SJCRH30 (cell line): ENCODE data around the gene CLCN3. TPM values are rescaled to one million over a fixed set of nuclear protein-coding genes. Genes with fewer than 3 reads are reported as not detected.
"Not testable (repeated sequence)": the region's sequence is repeated elsewhere in the genome, so short reads cannot be mapped to it uniquely, and the experiment has no call there.

Experiments used
- DNase-seq, 2 experiments: peaks; one replicate each; pipeline ENCODE4 v3.0.0-alpha.2; 2015 to 2020
- H3K27ac ChIP-seq: fragments of 250-450 bp; sonication (Bioruptor Pico); 2 replicates; pipeline ENCODE4 v1.5.1; 2020; ENCODE audit warnings: mild to moderate bottlenecking, moderate library complexity
- H3K27me3 ChIP-seq: fragments of 250-450 bp; sonication (Bioruptor Pico); 2 replicates; pipeline ENCODE4 v1.5.1; 2020; ENCODE audit warnings: mild to moderate bottlenecking, moderate library complexity
- H3K36me3 ChIP-seq: fragments of 250-450 bp; sonication (Bioruptor Pico); 2 replicates; pipeline ENCODE4 v1.5.1; 2020; ENCODE audit warnings: mild to moderate bottlenecking, moderate library complexity
- H3K4me1 ChIP-seq: fragments of 250-450 bp; sonication (Bioruptor Pico); 2 replicates; pipeline ENCODE4 v1.5.1; 2020; ENCODE audit warnings: mild to moderate bottlenecking, moderate library complexity
- H3K4me3 ChIP-seq: fragments of 250-450 bp; sonication (Bioruptor Pico); 2 replicates; pipeline ENCODE4 v1.5.1; 2020; ENCODE audit warnings: mild to moderate bottlenecking, moderate library complexity
- H3K9me3 ChIP-seq: fragments of 250-450 bp; sonication (Bioruptor Pico); replicated peaks from 2 replicates; pipeline ENCODE4 v1.5.1; 2020; ENCODE audit warnings: mild to moderate bottlenecking, moderate library complexity
- total RNA-seq: library from RNA; depleted of rRNA; stranded (reverse); fragments of >200 nt; shearing (Covaris generic); gene quantifications from 2 replicates; pipeline ENCODE4 v1.2.3, GENCODE V29; 2014; rRNA removed

Gene CLCN3
- 24.9 and 27.1 TPM in 2 replicates for total RNA-seq

DNA sequence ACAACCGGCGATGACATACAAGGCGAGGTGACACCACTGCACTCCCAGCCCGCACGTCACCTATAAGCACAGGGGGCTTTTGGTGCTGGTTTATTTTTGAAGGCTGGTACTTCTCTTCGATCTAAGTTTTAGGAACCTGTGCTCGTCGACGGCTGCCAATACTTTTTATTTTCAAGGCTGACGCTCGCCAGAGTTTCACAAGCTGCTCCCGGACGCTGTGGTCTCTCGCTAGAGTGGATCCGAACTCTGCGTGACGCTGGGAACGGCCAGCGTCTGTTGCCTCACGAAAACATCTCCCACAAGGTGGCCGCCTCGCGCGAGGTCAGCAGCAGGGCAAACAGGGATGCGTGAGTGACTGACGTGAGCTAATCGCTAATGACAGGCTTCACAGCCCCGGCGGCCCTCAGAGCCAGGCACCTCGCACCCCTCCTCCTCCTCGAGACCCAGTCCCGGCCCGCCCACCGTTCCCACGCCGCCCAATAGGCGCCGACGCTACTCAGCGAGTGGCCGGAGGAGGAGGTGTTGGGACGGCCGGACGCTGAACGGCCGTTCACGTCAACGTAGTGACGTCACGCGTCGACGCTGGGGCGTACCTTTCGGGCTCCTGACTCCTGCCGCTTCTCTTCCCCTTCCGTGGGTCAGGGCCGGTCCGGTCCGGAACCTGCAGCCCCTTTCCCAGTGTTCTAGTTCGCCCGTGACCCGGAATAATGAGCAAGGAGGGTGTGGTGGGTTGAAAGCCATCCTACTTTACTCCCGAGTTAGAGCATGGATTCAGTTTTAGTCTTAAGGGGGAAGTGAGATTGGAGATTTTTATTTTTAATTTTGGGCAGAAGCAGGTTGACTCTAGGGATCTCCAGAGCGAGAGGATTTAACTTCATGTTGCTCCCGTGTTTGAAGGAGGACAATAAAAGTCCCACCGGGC is at the start of gene CLCN3:
Gene CLCN3, plus strand, starts transcription at position 621 of the 922 bp plus-strand sequence. CDS start 15,351 bp downstream, outside the sequence.
- Histone ChIP-seq H3K27ac (peak within 1 kb of the TSS; percentile 54), H3K4me1 (no peaks in the 10 kb centered on the region), H3K36me3 (no peaks in the 10 kb centered on the region), H3K9me3 (no peaks in the 10 kb centered on the region), H3K27me3 (no peaks in the 10 kb centered on the region), H3K4me3 (peak within 1 kb of the TSS; percentile 83)
- peak; percentile 91 to 93 for DNase-seq

DNA sequence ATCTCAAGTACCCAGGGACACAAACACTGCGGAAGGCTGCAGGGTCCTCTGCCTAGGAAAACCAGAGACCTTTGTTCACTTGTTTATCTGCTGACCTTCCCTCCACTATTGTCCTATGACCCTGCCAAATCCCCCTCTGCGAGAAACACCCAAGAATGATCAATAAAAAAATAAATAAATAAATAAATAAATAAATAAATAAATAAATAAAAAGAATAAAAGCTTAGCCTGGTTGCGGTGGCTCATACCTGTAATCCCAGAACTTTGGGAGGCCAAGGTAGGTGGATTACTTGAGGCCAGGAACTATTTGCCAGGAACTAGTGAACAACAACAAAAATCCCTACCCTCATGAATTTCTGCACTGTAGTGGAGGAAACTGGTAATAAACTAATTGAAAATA is 49.4 kb upstream of the CLCN3 start:
- not testable (repeated sequence) for H3K36me3 ChIP-seq, H3K4me3 ChIP-seq, H3K27ac ChIP-seq, H3K27me3 ChIP-seq, H3K4me1 ChIP-seq, H3K9me3 ChIP-seq, DNase-seq

DNA sequence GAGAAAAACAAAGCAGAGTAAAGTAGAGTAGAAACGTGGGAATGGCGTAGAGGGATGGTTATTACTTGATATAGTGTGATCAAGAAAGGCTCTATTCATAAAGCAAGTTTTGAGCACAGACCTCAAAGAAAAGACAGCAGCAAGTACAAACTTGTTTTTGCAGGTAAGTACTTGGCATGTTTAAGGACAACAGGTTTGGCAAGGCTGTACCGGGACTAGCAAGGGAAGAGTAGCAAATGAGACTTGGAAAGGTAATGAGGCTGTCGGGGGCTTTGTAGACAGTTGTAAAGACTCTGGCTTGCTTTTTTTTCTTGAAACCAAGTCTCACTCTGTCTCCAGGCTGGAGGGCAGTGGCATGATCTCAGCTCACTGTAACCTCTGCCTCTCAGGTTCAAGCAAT is 48.9 kb upstream of the CLCN3 start:
- Histone ChIP-seq H3K27ac (no peak overlapping the region), H3K36me3 (peaks cover 5% of the 10 kb centered on the region; the same call in 1 of the 2 replicates), H3K4me3 (no peak overlapping the region), H3K27me3 (no peaks in the 10 kb centered on the region), H3K9me3 (no peaks in the 10 kb centered on the region), H3K4me1 (0 out of 2 replicates have a peak, but pooled peaks cover 6% of the 10 kb centered on the region)
- no peak for DNase-seq

DNA sequence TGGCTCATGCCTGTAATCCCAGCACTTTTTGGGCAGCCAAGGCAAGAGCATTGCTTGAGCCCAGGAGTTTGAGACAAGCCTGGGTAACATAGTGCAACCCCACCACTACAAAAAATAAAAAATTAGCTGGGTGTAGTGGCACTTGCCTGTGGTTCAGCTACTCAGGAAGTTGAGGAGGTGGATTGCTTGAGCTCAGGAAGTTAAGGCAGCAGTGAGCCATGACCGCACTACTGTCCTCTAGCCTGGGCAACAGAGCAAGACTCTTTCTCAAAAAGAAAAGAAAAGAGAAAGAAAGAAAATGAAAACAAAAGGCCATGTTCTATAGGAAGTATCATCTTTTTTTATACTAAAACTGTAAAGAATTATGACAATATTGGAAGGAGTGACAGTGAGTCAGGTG is 46.5 kb upstream of the CLCN3 start:
- H3K4me1 ChIP-seq, result 0 out of 2 replicates have a peak, but pooled peaks cover 6% of the 10 kb centered on the region
- no peak overlapping the region for H3K27ac ChIP-seq
- no peak overlapping the region for H3K4me3 ChIP-seq
- no peaks in the 10 kb centered on the region for H3K9me3 ChIP-seq
- H3K36me3 ChIP-seq, result peaks cover 6% of the 10 kb centered on the region; the same call in 1 of the 2 replicates
- no peak for DNase-seq
- no peaks in the 10 kb centered on the region for H3K27me3 ChIP-seq

DNA sequence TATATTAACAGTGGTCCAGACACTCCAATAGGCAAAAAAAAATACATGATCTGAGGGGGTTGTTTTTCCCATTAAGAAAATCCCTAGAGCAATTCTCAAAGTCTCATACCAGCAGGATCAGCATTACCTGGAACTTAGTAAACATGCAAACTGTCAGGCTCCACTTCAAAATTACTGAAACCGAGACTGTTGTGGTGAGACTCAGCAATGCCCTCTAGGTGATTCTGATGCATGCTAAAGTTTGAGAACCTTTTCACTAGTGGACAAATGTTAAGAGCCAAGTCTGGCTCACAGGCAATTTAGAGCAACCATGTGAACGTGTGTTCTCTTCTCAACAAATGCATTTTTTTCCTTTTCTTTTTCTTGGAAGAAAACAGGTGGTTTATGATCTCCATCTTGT is 38.2 kb upstream of the CLCN3 start:
- Histone ChIP-seq H3K27me3 (no peaks in the 10 kb centered on the region), H3K9me3 (no peaks in the 10 kb centered on the region), H3K27ac (no peak overlapping the region), H3K4me1 (no peaks in the 10 kb centered on the region), H3K36me3 (0 out of 2 replicates have a peak, but pooled peaks cover 2% of the 10 kb centered on the region), H3K4me3 (no peak overlapping the region)
- no peak for DNase-seq

DNA sequence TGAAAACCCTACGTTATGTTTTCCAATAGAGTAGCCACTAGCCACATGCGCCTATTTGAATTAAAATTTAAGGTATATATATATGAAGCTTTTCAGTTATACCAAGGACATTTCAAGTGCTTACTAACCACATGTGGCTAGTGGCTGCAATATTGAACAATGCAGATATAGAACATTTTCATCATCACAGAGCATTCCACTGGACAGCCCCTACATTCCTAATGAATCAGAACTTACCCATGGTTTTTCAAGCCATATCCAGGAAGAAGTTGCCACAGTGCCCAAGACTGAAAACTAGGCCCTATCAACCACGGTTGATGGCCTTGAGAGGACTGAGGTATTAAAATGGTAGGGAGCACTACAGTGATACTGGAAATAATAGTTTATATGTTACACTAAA is 37.7 kb upstream of the CLCN3 start:
- no peaks in the 10 kb centered on the region for H3K27me3 ChIP-seq
- no peaks in the 10 kb centered on the region for H3K4me1 ChIP-seq
- 0 out of 2 replicates have a peak, but pooled peaks cover 2% of the 10 kb centered on the region for H3K36me3 ChIP-seq
- DNase-seq, result no peak
- no peak overlapping the region for H3K4me3 ChIP-seq
- no peak overlapping the region for H3K27ac ChIP-seq
- H3K9me3 ChIP-seq, result no peaks in the 10 kb centered on the region

DNA sequence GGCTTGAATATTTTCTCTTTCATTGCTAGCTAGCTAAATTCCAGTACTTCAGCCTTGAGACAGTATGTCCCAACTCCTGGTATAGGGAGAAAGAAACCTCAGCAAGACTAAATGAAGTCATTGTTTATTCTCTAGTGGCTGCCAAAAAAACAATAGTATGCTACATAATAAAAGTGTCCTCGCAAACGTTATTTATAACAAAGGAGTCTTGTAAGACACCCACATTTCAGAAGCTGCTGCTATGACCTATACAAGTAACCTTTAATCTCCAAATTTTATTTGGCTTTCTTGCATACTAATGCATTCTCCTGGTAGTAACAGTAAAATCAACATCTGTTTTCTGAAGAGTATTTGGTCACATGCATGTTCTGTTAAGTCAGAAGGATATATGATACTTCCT is 36.8 kb upstream of the CLCN3 start:
- DNase-seq, result no peak
- Histone ChIP-seq H3K4me1 (no peaks in the 10 kb centered on the region), H3K9me3 (no peaks in the 10 kb centered on the region), H3K4me3 (no peak overlapping the region), H3K27ac (no peak overlapping the region), H3K36me3 (0 out of 2 replicates have a peak, but pooled peaks cover 2% of the 10 kb centered on the region), H3K27me3 (no peaks in the 10 kb centered on the region)

DNA sequence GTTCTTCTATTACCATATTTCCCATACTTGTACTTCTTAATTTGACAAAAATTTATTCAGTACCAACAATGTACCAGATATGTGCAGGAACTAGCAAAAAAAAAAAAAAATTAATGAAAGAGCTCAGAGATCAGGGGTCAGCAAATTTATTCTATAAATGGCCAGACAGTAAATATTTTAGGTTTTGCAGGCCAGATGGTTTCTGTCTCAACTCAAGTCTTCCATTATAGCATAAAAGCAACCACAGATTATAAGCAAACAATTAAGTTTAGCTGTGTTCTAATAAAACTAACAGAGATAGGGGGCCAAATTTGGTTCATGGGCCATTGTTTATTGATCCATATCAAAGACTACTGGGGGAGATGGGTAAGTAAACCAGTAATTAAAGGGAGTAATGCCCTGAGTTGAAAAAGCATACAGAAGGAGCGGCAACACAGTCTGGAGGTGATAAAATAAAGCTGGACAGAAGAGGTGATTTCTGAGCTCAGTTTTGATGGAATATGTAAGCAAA is 27.3 kb upstream of the CLCN3 start:
- H3K36me3 ChIP-seq, result no peaks in the 10 kb centered on the region
- no peaks in the 10 kb centered on the region for H3K9me3 ChIP-seq
- no peaks in the 10 kb centered on the region for H3K4me1 ChIP-seq
- H3K4me3 ChIP-seq, result no peak overlapping the region
- no peak for DNase-seq
- H3K27me3 ChIP-seq, result no peaks in the 10 kb centered on the region
- H3K27ac ChIP-seq, result no peak overlapping the region

DNA sequence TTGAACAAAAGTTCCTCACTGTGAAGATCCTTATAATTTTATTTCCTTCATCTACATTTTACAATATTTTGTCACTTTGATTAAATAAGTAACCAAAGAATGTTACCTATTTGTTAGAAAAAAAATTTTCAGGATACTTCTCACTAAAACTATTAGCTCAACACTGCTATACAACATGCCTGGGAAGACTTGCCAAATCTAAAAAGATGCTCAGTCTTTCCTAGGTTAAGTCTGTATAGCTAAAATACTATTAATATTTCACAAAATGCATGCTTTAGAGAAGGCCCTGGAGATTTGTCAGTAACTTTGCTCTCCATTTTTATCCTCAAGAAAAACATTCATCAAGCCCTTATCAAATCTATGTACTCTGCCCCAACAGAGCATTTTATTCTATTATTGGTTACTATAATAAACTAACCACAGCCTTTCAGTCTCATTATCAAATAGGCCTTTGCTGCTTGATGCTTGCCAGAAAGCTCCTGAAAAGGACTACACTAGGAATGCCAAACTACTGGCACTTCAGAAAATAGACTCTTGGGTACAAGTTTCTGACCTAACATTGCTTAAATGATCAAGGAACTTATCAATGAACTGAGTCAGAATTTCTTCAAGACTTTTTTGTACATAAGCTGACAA is 25.7 kb upstream of the CLCN3 start:
- Histone ChIP-seq H3K27me3 (no peaks in the 10 kb centered on the region), H3K4me3 (no peak overlapping the region), H3K27ac (no peak overlapping the region)

DNA sequence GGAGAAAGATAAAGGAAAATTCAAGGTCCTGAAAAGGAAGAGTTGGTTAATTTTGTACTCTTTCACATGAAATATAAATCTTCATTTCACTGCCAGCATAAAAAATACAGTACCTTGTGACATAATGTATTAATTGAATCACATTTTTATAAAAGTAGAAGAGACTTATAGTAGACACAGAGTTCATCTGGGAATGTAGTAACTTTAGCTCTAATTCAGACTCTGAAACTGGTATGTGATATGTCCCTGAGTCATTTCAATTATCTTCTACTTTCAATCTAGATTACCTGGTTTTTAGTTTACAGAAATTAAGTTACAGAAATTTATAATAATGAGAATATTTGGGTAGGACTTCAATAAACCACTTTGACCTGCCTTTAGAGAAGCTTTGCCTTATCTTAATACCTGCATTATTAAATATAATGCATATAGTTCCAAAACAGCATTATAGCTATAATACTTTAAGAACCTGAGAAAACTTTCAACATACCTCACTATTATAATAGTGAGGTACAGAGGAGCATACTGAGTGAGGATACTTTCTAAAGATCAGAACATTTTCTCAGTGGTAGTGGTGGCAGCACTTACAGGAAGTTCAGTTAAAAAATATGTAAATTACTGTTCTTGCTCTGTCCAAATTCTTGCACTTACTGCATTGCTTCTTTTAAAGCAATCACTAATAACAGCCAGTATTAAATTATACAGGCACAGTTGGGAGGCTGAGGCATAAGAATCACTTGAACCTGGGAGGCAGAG is 19.2 kb upstream of the CLCN3 start:
- H3K9me3 ChIP-seq, result no peaks in the 10 kb centered on the region
- peaks cover 2% of the 10 kb centered on the region; the same call in 1 of the 2 replicates for H3K4me1 ChIP-seq
- H3K36me3 ChIP-seq, result no peaks in the 10 kb centered on the region; the same call in 1 of the 2 replicates
- DNase-seq, result no peak
- no peak overlapping the region for H3K4me3 ChIP-seq
- H3K27ac ChIP-seq, result no peak overlapping the region
- H3K27me3 ChIP-seq, result no peaks in the 10 kb centered on the region

More for the DNA sequence above, 25.7 kb upstream of the CLCN3 start:
- no peak for DNase-seq
- H3K36me3 ChIP-seq, result no peaks in the 10 kb centered on the region
- H3K4me1 ChIP-seq, result no peaks in the 10 kb centered on the region
- H3K9me3 ChIP-seq, result no peaks in the 10 kb centered on the region

DNA sequence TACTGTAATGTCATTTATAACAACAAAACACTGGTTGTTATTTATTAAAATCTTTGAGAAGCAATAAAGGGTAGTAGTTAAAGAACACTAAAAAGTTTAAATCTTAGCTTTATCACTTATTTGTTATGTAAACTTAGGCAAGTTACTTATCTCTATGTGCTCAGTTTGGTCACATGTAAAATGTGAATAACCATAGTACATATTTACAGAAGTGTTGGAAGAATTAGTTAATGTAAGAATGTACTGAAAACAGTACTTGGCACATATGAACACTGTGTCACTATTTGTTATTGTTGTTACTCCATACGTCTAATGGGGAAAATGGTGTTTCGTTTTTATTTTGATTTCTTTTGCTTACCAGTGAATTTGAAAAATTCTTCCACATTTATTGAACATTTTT is 17.1 kb upstream of the CLCN3 start:
- no peak overlapping the region for H3K27ac ChIP-seq
- H3K9me3 ChIP-seq, result no peaks in the 10 kb centered on the region
- H3K4me1 ChIP-seq, result peaks cover 2% of the 10 kb centered on the region; the same call in 1 of the 2 replicates
- H3K27me3 ChIP-seq, result no peaks in the 10 kb centered on the region
- no peak for DNase-seq
- H3K4me3 ChIP-seq, result no peak overlapping the region
- no peaks in the 10 kb centered on the region; the same call in 1 of the 2 replicates for H3K36me3 ChIP-seq

DNA sequence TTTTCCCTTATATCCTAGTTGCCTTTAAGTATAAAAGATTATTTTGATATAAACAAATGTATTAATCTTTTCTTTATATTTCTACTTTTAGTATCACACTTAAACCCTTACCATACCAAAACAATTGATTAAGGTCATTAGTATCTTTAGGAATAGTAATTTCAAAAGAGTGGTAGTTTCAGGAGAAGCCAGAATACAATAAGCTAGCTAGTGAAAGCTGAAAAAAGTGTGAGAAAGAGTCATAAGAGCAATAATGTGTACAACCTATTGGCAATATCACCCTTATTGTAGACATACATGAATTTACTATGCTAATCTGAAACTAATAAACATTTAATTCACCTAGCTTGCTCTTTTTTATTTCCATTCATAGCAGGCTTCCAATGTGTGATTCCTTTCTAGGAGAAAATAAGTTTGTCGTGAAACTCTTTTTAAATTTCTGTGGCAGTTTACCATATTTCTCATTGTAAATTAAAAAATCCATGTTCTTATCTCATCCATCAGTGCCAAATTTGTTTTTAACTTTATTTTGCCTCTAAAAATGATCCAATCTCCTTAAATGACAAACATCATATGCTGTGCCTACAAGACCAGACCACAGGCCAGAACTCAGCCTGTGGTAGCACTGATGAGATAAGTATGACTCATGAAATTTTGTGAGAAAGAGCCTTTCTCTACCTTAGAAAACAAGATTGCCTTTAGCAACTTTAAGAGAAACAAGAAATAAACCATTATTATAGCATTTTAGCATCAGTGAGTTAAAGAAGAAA is 16.1 kb upstream of the CLCN3 start:
- H3K36me3 ChIP-seq, result no peaks in the 10 kb centered on the region; the same call in 1 of the 2 replicates
- DNase-seq, result no peak
- H3K4me3 ChIP-seq, result no peak overlapping the region
- no peaks in the 10 kb centered on the region for H3K27me3 ChIP-seq
- H3K9me3 ChIP-seq, result no peaks in the 10 kb centered on the region
- peaks cover 2% of the 10 kb centered on the region; the same call in 1 of the 2 replicates for H3K4me1 ChIP-seq
- H3K27ac ChIP-seq, result no peak overlapping the region

DNA sequence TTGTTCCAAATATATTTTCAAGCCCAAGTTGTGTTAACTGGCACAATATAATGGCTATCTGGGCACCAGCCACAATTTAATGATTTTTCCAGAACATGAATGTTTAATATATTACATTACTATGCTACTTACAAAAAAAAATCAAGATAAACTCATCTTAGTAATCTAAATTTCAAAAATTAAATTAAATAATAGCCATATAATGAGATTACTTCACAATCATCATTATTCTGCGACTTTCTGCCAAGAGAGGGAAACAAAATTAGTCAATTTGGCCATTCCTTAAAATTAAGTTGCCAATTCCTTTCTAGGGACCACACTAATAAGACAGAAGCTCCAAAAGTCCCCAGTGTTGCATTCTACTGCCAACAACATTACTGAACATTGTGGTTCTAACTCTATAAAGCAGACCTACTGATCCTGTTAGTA is 15.5 kb upstream of the CLCN3 start:
- Histone ChIP-seq H3K4me1 (peaks cover 2% of the 10 kb centered on the region; the same call in 1 of the 2 replicates), H3K36me3 (no peaks in the 10 kb centered on the region; the same call in 1 of the 2 replicates), H3K4me3 (no peak overlapping the region), H3K9me3 (no peaks in the 10 kb centered on the region), H3K27me3 (no peaks in the 10 kb centered on the region), H3K27ac (no peak overlapping the region)
- DNase-seq, result no peak

DNA sequence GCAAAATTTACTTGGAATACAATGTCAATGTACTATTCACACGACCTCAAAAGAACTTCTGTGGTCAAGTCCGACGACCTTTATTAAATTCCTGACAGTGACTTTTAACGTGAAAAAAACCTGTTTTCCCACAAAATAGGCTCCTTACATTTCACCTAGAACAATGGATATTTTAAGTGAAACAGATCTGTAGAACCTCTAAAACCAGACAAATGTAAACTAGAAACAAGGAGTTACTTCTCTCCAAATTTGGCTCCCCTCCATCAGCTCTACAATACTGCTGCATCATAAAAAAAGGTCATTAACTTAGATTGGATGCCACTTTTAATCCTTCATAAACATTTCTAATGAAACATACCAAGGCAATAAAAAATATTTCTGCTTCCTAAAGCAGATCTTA is 9.2 kb upstream of the CLCN3 start:
- no peaks in the 10 kb centered on the region for H3K27me3 ChIP-seq
- H3K4me3 ChIP-seq, result peak overlapping the region; percentile 86
- 0 out of 2 replicates have a peak, but pooled peaks cover 4% of the 10 kb centered on the region for H3K4me1 ChIP-seq
- H3K36me3 ChIP-seq, result no peaks in the 10 kb centered on the region
- H3K9me3 ChIP-seq, result no peaks in the 10 kb centered on the region
- DNase-seq, result no peak
- no peak overlapping the region for H3K27ac ChIP-seq
